Keratinocyte (primary cell): ENCODE measurements around the gene PLEKHM1.
"Not testable (repeated sequence)": the region's sequence is repeated elsewhere in the genome, so short reads cannot be mapped to it uniquely, and the experiment has no call there.

Source experiments
- EZH2 ChIP-seq: IDR thresholded peaks from one replicate; pipeline ENCODE4 v1.6.1; 2012; ENCODE audit warnings: inconsistent platforms, mild to moderate bottlenecking, low read length, moderate library complexity
- TF ChIP-seq, protein P1 (sequence below), 3 experiments: IDR thresholded peaks in 1 of 3; conservative IDR thresholded peaks in 1 of 3; optimal IDR thresholded peaks in 1 of 3; 2 replicates in 2 of 3; 3 replicates in 1 of 3; pipeline versions ENCODE3 to v1.5.1; 2011; ENCODE audit warnings: low read length in 3 of 3, mild to moderate bottlenecking in 3 of 3, moderate library complexity in 2 of 3, control low read depth in 1 of 3, inconsistent platforms in 1 of 3; ENCODE audit not compliant: insufficient read depth in 2 of 3; ENCODE audit errors: extremely low read depth in 1 of 3

- TF ChIP-seq, protein P1, sequence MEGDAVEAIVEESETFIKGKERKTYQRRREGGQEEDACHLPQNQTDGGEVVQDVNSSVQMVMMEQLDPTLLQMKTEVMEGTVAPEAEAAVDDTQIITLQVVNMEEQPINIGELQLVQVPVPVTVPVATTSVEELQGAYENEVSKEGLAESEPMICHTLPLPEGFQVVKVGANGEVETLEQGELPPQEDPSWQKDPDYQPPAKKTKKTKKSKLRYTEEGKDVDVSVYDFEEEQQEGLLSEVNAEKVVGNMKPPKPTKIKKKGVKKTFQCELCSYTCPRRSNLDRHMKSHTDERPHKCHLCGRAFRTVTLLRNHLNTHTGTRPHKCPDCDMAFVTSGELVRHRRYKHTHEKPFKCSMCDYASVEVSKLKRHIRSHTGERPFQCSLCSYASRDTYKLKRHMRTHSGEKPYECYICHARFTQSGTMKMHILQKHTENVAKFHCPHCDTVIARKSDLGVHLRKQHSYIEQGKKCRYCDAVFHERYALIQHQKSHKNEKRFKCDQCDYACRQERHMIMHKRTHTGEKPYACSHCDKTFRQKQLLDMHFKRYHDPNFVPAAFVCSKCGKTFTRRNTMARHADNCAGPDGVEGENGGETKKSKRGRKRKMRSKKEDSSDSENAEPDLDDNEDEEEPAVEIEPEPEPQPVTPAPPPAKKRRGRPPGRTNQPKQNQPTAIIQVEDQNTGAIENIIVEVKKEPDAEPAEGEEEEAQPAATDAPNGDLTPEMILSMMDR (optimal IDR thresholded peaks at IDR 0.05 in 1 of 3, IDR thresholded peaks at IDR 0.05 in 1 of 3, conservative IDR thresholded peaks at IDR 0.05 in 1 of 3; ENCODE audit: extremely low read depth in 1 of 3, insufficient read depth in 2 of 3, low read length in 3 of 3) = not testable (repeated sequence)
- TF ChIP-seq EZH2 = not testable (repeated sequence)
Observed at GRCh38 chr17:45490198-45490597, 323 bp downstream of the PLEKHM1 start.
